PFSK-1 (cell line): ENCODE data around the gene CD1D.

Experiments
- POLR2AphosphoS5 ChIP-seq: IDR thresholded peaks from 2 replicates; pipeline ENCODE4 v1.6.1; 2012; ENCODE audit warnings: low read depth, mild to moderate bottlenecking, control low read depth, low read length, moderate library complexity
- TAF1 ChIP-seq: IDR thresholded peaks from 2 replicates; pipeline ENCODE4 v1.6.1; 2012; ENCODE audit warnings: low read length, control low read depth, borderline replicate concordance; ENCODE audit not compliant: insufficient read depth

- no peak for TF ChIP-seq POLR2AphosphoS5
- no peak for TF ChIP-seq TAF1
Measured at GRCh38 chr1:158179301-158180041, 1.2 kb upstream of the CD1D start.
